ENCODE measurements around the gene TMEM151B.
A peak's percentile ranks its signal among the peaks of the same experiment; 100 is the strongest.
"Not testable (repeated sequence)": the region's sequence is repeated elsewhere in the genome, so short reads cannot be mapped to it uniquely, and the experiment has no call there.

Gene TMEM151B

GRCh38 chr6:44333942-44334341 is 63.7 kb downstream of the TMEM151B start:
- no peak for DNase-seq (ENCODE audit: low spot score in 2 of 2)
- in situ Hi-C loops (cut with MboI; ENCODE audit: low sequenced_read_pairs) = no loop called here
- no peaks in the 10 kb centered on the region for H3K4me1 ChIP-seq
- no peaks in the 10 kb centered on the region for H3K27me3 ChIP-seq (ENCODE audit: low read depth)
- H3K4me3 ChIP-seq = no peak overlapping the region
- no peaks in the 10 kb centered on the region for H3K36me3 ChIP-seq (replicated peaks)
- no peaks in the 10 kb centered on the region for H3K9me3 ChIP-seq

- H3K4me1 ChIP-seq = no peaks in the 10 kb centered on the region
- no peak for DNase-seq (ENCODE audit: low spot score in 2 of 2)
- no peaks in the 10 kb centered on the region for H3K27me3 ChIP-seq (ENCODE audit: low read depth)
- no peaks in the 10 kb centered on the region for H3K36me3 ChIP-seq (replicated peaks)
- in situ Hi-C loops (cut with MboI; ENCODE audit: low sequenced_read_pairs) = loop anchor here (5.0 kb wide), 1 partner anchor 68 kb away; the partner anchor contains the start of gene NFKBIE
- no peak overlapping the region for H3K4me3 ChIP-seq
- H3K9me3 ChIP-seq = no peaks in the 10 kb centered on the region
Measured at GRCh38 chr6:44335631-44336030, 65.4 kb downstream of the TMEM151B start.

GRCh38 chr6:44338228-44339122 is 68.2 kb downstream of the TMEM151B start:
- Histone ChIP-seq H3K27me3 (ENCODE audit: low read depth) (peaks cover 9% of the 10 kb centered on the region), H3K4me1 (no peaks in the 10 kb centered on the region), H3K4me3 (no peak overlapping the region), H3K36me3 (replicated peaks) (no peaks in the 10 kb centered on the region), H3K9me3 (no peaks in the 10 kb centered on the region)
- in situ Hi-C loops (cut with MboI; ENCODE audit: low sequenced_read_pairs) = loop anchor here (5.0 kb wide), 1 partner anchor 71 kb away; the partner anchor contains the start of gene NFKBIE
- DNase-seq (ENCODE audit: low spot score in 2 of 2) = peak; percentile 29 to 80

GRCh38 chr6:44339301-44339700 is 69.1 kb downstream of the TMEM151B start:
- Histone ChIP-seq H3K27me3 (ENCODE audit: low read depth) (peaks cover 14% of the 10 kb centered on the region), H3K36me3 (replicated peaks) (no peaks in the 10 kb centered on the region), H3K4me3 (no peak overlapping the region), H3K4me1 (no peaks in the 10 kb centered on the region), H3K9me3 (no peaks in the 10 kb centered on the region; the same call in 1 of the 2 replicates)
- no peak for DNase-seq (ENCODE audit: low spot score in 2 of 2)
- in situ Hi-C loops (cut with MboI; ENCODE audit: low sequenced_read_pairs) = loop anchor here (5.0 kb wide), 1 partner anchor 72 kb away; the partner anchor contains the start of gene NFKBIE

- in situ Hi-C loops (cut with MboI; ENCODE audit: low sequenced_read_pairs) = loop anchor here (5.0 kb wide), 1 partner anchor 73 kb away; the partner anchor contains the start of gene NFKBIE
Measured at GRCh38 chr6:44339763-44340625, 69.7 kb downstream of the TMEM151B start.

GRCh38 chr6:44341095-44341890 is 71.0 kb downstream of the TMEM151B start:
- Histone ChIP-seq H3K36me3 (replicated peaks) (no peaks in the 10 kb centered on the region), H3K9me3 (no peaks in the 10 kb centered on the region; the same call in 1 of the 2 replicates), H3K4me3 (no peak overlapping the region), H3K27me3 (ENCODE audit: low read depth) (peaks cover 17% of the 10 kb centered on the region), H3K4me1 (no peaks in the 10 kb centered on the region)
- no peak for DNase-seq (ENCODE audit: low spot score in 2 of 2)
- in situ Hi-C loops (cut with MboI; ENCODE audit: low sequenced_read_pairs) = no loop called here

More at GRCh38 chr6:44339763-44340625, 69.7 kb downstream of the TMEM151B start:
- no peak for DNase-seq (ENCODE audit: low spot score in 2 of 2)
- Histone ChIP-seq H3K4me3 (no peak overlapping the region), H3K36me3 (replicated peaks) (no peaks in the 10 kb centered on the region), H3K9me3 (no peaks in the 10 kb centered on the region; the same call in 1 of the 2 replicates), H3K27me3 (ENCODE audit: low read depth) (peaks cover 17% of the 10 kb centered on the region), H3K4me1 (no peaks in the 10 kb centered on the region)

- H3K4me1 ChIP-seq = no peaks in the 10 kb centered on the region
- H3K4me3 ChIP-seq = no peak overlapping the region
- no peaks in the 10 kb centered on the region; the same call in 1 of the 2 replicates for H3K9me3 ChIP-seq
- no peaks in the 10 kb centered on the region for H3K36me3 ChIP-seq (replicated peaks)
- in situ Hi-C loops (cut with MboI; ENCODE audit: low sequenced_read_pairs) = no loop called here
- peaks cover 17% of the 10 kb centered on the region for H3K27me3 ChIP-seq (ENCODE audit: low read depth)
- no peak for DNase-seq (ENCODE audit: low spot score in 2 of 2)
Measured at GRCh38 chr6:44342052-44342451, 71.8 kb downstream of the TMEM151B start.

- in situ Hi-C loops (cut with MboI; ENCODE audit: low sequenced_read_pairs) = no loop called here
- peak in 1 of 2 experiments; percentile 29 for DNase-seq (ENCODE audit: low spot score in 2 of 2)
- H3K9me3 ChIP-seq = no peaks in the 10 kb centered on the region; the same call in 1 of the 2 replicates
- H3K36me3 ChIP-seq (replicated peaks) = no peaks in the 10 kb centered on the region
- H3K27me3 ChIP-seq (ENCODE audit: low read depth) = peaks cover 17% of the 10 kb centered on the region
- H3K4me3 ChIP-seq = no peak within 1 kb of the TSS
- no peaks in the 10 kb centered on the region for H3K4me1 ChIP-seq
Measured at GRCh38 chr6:44342489-44342888, 72.2 kb downstream of the TMEM151B start, which contains the start of gene SPATS1. TSS of gene SPATS1 (plus strand) at chr6:44342650. CDS start at chr6:44343096, 446 bp downstream.

GRCh38 chr6:44346818-44347217 is 76.6 kb downstream of the TMEM151B start:
- H3K4me1 ChIP-seq; H3K4me3 ChIP-seq; H3K36me3 ChIP-seq (replicated peaks); H3K9me3 ChIP-seq; DNase-seq (ENCODE audit: low spot score in 2 of 2); in situ Hi-C loops (cut with MboI; ENCODE audit: low sequenced_read_pairs): not testable (repeated sequence)
- H3K27me3 ChIP-seq (ENCODE audit: low read depth) = peaks cover 14% of the 10 kb centered on the region

- no peak for DNase-seq (ENCODE audit: low spot score in 2 of 2)
- Histone ChIP-seq H3K9me3 (no peaks in the 10 kb centered on the region), H3K27me3 (ENCODE audit: low read depth) (no peaks in the 10 kb centered on the region; the same call in 1 of the 2 replicates), H3K4me1 (no peaks in the 10 kb centered on the region), H3K4me3 (no peak overlapping the region), H3K36me3 (replicated peaks) (no peaks in the 10 kb centered on the region)
- in situ Hi-C loops (cut with MboI; ENCODE audit: low sequenced_read_pairs) = no loop called here
Measured at GRCh38 chr6:44349904-44350649, 79.8 kb downstream of the TMEM151B start.

GRCh38 chr6:44350650-44350994 is 80.4 kb downstream of the TMEM151B start:
- in situ Hi-C loops (cut with MboI; ENCODE audit: low sequenced_read_pairs); H3K36me3 ChIP-seq (replicated peaks); H3K4me3 ChIP-seq; H3K27me3 ChIP-seq (ENCODE audit: low read depth); H3K4me1 ChIP-seq; H3K9me3 ChIP-seq; DNase-seq (ENCODE audit: low spot score in 2 of 2): not testable (repeated sequence)

- Histone ChIP-seq H3K27me3 (ENCODE audit: low read depth) (no peaks in the 10 kb centered on the region), H3K9me3 (no peaks in the 10 kb centered on the region), H3K36me3 (replicated peaks) (no peaks in the 10 kb centered on the region), H3K4me1 (no peaks in the 10 kb centered on the region), H3K4me3 (no peak overlapping the region)
- DNase-seq (ENCODE audit: low spot score in 2 of 2) = no peak
- in situ Hi-C loops (cut with MboI; ENCODE audit: low sequenced_read_pairs) = no loop called here
Measured at GRCh38 chr6:44352259-44352658, 82.0 kb downstream of the TMEM151B start.

All from HAP-1 (cell line).